GM21528 (cell line): ENCODE data around the gene SPSB2.

Experiments used
- ATAC-seq: cut with Tn5 transposase; IDR thresholded peaks from one replicate; pipeline ENCODE4 v1.9.1; 2021; ENCODE audit warnings: mild to moderate bottlenecking, moderate library complexity; ENCODE audit not compliant: unreplicated experiment, low FRiP score

Gene SPSB2

GRCh38 chr12:6834873-6835272 is 38.2 kb downstream of the SPSB2 start:
- ATAC-seq = no peak

DNA sequence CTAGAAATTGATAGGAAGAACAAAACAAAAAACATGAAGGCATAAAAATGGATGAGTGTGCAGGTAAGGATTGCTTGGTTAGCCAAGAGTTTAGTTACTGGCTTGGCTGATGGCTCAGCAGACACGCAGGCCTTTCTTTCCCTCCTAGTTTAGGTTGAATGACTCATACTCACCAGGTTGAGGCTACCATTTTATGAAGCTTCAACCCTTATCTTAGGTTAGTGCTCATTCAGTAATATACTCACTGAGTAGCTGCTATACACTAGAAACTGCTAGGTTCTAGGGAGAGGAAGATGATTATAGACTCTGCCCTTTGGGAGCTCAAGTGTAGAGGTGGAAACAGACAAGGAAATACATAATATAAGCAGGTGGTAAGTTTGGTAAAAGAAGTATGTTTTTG is 38.8 kb downstream of the SPSB2 start:
- ATAC-seq = no peak

GRCh38 chr12:6833189-6833890 is 39.8 kb downstream of the SPSB2 start:
- no peak for ATAC-seq

- no peak for ATAC-seq
These were observed 41.0 kb downstream of the SPSB2 start for GRCh38 chr12:6832125-6832524.

DNA sequence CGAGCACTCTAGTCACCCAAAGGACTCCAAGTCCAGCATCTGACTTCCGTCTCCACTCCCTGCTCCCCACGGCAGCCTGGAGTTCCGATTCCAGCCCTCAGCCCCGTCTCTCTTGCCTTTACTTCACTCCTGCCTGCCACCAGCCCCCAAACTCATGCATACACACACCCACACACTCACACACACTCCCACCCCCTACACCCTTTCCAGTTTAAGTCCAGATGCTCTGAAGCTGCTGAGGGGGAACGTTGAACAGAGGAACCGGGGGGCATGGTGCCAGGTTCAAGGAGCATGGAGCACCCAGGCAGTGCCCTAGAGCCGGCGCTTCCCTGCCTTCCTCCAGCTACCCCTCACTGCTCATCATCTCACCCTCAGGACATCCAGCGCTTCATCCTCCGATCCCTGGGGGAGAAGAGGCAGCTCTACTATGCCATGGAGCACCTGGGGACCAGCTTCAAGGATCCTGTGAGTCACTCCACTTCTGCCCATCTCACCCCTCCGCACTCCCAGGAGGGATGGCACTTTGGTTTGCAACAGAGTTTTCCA is 41.6 kb downstream of the SPSB2 start:
- ATAC-seq = no peak

DNA sequence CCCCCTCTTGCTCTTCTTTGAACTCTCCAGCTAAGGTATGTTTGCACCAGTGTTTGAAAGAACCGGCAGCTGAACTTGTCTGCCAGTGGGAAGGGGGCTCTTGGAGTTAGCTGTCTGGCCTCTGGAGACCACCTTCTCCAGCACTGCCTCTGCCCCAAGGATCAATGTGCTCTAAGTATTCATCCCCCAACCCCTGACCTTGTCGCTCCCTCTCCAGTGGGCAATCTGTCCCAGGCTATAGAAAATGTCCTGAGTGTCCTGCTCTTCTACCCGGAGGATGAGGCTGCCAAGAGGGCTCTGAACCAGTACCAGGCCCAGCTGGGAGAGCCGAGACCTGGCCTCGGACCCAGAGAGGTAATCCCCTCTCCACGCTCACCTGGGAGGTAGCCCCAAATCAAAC is 42.1 kb downstream of the SPSB2 start:
- no peak for ATAC-seq

- ATAC-seq = no peak
These were observed 42.7 kb downstream of the SPSB2 start for GRCh38 chr12:6830286-6830890.

- ATAC-seq = no peak
These were observed 43.4 kb downstream of the SPSB2 start for GRCh38 chr12:6829536-6830220.

GRCh38 chr12:6828781-6829535 is 44.1 kb downstream of the SPSB2 start:
- no peak for ATAC-seq

GRCh38 chr12:6827982-6828780 is 44.9 kb downstream of the SPSB2 start, which contains the start of gene P3H3:
Gene P3H3, plus strand, starts transcription at chr12:6828407. Its CDS starts 34 bp downstream, at chr12:6828441.
- no peak for ATAC-seq

GRCh38 chr12:6827437-6827911 is 45.6 kb downstream of the SPSB2 start:
- no peak for ATAC-seq

DNA sequence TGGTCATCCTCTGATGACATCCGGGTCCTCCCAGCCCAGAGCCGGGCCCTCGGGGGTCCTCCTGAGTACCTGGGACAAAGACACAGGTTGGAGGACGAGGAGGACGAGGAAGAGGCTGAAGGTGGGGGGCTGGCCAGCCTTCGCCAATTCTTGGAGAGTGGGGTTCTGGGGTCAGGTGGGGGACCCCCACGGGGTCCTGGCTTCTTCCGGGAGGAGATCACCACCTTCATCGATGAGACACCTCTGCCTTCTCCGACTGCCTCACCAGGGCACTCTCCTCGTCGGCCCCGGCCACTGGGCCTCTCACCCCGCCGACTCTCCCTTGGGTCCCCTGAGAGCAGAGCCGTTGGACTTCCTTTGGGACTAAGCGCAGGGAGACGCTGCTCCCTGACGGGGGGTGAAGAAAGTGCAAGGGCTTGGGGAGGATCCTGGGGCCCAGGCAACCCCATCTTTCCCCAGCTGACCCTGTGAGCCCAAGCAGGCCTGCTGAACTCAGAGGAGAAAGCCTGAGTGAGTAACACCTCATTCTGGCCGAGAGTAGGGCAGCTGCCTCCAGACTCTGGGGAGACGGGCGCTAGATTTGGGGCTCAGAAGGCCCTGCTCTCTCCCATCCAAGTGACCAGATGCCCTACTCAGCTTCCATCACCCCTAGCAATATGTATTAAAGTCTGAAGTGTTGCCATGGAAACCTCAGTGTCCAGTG is 46.2 kb downstream of the SPSB2 start:
- no peak for ATAC-seq

DNA sequence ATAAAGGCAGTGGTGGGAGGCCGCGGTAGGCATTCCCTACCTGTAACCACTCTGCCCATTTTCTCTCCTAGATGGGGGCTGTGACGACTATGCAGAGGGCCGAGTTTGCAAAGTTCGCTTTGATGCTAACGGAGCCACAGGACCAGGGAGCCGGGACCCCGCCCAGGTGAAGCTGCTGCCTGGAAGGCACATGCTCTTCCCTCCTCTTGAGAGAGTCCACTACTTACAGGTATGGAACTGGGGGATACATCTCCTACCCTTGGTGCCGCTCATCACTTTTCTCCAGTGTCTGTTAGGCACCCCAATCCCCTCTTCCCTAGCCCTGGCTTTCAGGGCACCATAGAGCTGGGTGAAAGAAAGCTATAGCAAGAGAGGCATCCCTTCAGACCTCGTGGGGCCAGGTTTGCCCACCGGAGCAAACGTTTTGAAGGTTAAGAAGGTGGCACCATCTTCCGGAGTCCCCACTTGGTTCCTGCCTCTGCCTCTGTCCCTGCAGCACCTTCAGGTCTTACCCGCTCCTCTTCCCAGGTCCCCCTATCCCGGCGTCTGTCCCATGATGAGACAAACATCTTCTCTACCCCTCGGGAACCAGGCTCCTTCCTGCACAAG is 46.9 kb downstream of the SPSB2 start:
- no peak for ATAC-seq

- no peak for ATAC-seq
These were observed 47.5 kb downstream of the SPSB2 start for GRCh38 chr12:6825398-6826124.

- no peak for ATAC-seq
These were observed 48.2 kb downstream of the SPSB2 start for GRCh38 chr12:6824901-6825381.

DNA sequence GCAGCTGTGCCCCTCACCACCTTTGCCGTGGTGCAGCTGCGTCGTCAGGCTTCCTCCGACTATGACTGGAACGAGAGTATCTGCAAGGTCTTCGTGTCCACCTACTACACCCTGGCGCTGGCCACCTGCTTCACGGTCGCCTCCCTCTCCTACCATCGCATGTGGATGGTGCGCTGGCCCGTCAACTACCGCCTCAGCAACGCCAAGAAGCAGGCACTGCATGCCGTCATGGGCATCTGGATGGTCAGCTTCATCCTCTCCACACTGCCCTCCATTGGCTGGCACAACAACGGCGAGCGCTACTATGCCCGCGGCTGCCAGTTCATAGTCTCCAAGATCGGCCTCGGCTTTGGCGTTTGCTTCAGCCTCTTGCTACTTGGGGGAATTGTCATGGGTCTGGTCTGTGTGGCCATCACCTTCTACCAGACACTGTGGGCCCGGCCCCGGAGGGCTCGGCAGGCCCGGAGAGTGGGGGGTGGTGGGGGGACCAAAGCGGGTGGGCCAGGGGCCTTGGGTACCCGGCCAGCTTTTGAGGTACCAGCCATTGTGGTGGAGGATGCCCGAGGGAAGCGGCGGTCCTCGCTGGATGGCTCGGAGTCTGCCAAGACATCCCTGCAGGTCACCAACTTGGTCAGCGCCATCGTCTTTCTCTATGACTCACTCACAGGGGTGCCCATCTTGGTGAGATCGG is 48.9 kb downstream of the SPSB2 start:
- no peak for ATAC-seq
